DOHH2 (cell line): Measurements from ENCODE around the gene SMAD5.

Experiments
- H3F3A ChIP-seq: fragments of 200-600 bp; sonication (generic), shearing (Covaris generic); 2 replicates; pipeline ENCODE4 v1.6.0; 2016; ENCODE audit warnings: antibody characterized with exemption, mild to moderate bottlenecking; ENCODE audit not compliant: control insufficient read depth, insufficient read depth
- H3K27ac ChIP-seq: fragments of 200-600 bp; sonication (generic); 2 replicates; pipeline ENCODE4 v1.5.1; 2014; ENCODE audit warnings: low read depth, mild to moderate bottlenecking, low read length, moderate library complexity
- H3K27me3 ChIP-seq: fragments of 200-600 bp; sonication (generic); 2 replicates; pipeline ENCODE4 v1.6.1; 2014; ENCODE audit warnings: mild to moderate bottlenecking, low read length, mixed read lengths; ENCODE audit not compliant: control insufficient read depth
- H3K36me3 ChIP-seq: fragments of 200-600 bp; sonication (generic); 2 replicates; pipeline ENCODE4 v1.6.1; 2014; ENCODE audit warnings: mild to moderate bottlenecking, low read length, moderate library complexity, mixed read lengths; ENCODE audit not compliant: control insufficient read depth
- H3K4me1 ChIP-seq: fragments of 200-600 bp; sonication (generic); 2 replicates; pipeline ENCODE4 v1.6.1; 2014; ENCODE audit warnings: mild to moderate bottlenecking, low read length, mixed read lengths; ENCODE audit not compliant: control insufficient read depth
- H3K4me2 ChIP-seq: fragments of 200-600 bp; sonication (generic); 2 replicates; pipeline ENCODE4 v1.6.0; 2014; ENCODE audit warnings: mild to moderate bottlenecking, low read length, moderate library complexity
- H3K4me3 ChIP-seq: fragments of 200-600 bp; sonication (generic); 2 replicates; pipeline ENCODE4 v1.5.1; 2014; ENCODE audit warnings: mild to moderate bottlenecking, low read length, mixed read lengths
- H3K79me2 ChIP-seq: fragments of 200-600 bp; sonication (generic); 2 replicates; pipeline ENCODE4 v1.6.1; 2014; ENCODE audit warnings: mild to moderate bottlenecking, low read length, mixed read lengths; ENCODE audit not compliant: control insufficient read depth
- H3K9me2 ChIP-seq: fragments of 200-600 bp; sonication (generic); replicated peaks from 2 replicates; pipeline ENCODE4 v1.6.1; 2014; ENCODE audit warnings: mild to moderate bottlenecking, low read length, mixed read lengths; ENCODE audit not compliant: control insufficient read depth
- H3K9me3 ChIP-seq: fragments of 200-600 bp; sonication (generic); 2 replicates; pipeline ENCODE4 v1.6.1; 2014; ENCODE audit warnings: antibody characterized with exemption, low read length, mixed read lengths; ENCODE audit not compliant: control insufficient read depth, insufficient read depth
- H4K20me1 ChIP-seq: fragments of 200-600 bp; sonication (generic); 2 replicates; pipeline ENCODE4 v1.6.0; 2014; ENCODE audit warnings: low read depth, mild to moderate bottlenecking, antibody characterized with exemption, low read length, moderate library complexity; ENCODE audit not compliant: control insufficient read depth, insufficient read depth
- EZH2phosphoT487 ChIP-seq: fragments of 200-600 bp; sonication (generic); IDR thresholded peaks from 2 replicates; pipeline ENCODE4 v1.6.1; 2017; ENCODE audit warnings: borderline replicate concordance, mild to moderate bottlenecking, antibody characterized with exemption, low read length, moderate library complexity, mixed read lengths
- TF ChIP-seq, protein P1 (sequence below): fragments of 200-600 bp; sonication (generic); IDR thresholded peaks from one replicate; pipeline ENCODE4 v1.5.1; 2014; ENCODE audit warnings: antibody characterized with exemption, mild to moderate bottlenecking, low read depth, low read length; ENCODE audit not compliant: poor library complexity, severe bottlenecking

The SMAD5 gene

DNA sequence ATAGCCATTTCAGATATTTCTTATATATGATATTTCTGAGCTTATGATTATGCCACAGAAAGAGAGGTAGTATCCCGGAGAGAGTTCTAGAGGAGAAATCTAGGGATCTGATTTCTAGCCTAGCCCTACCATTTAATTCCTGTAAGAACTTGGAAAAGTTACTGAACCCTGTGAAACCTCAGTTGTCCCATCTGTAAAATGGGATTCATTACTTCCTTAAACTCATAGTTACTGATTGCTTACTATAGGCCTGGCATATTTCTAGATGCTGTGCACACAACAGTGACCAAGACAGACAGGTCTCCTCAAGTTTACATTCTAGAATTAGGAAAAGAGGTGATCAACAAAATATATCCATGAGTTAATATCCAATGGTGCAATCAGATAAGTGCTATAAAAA, 30.8 kb upstream of the SMAD5 start:
- Histone ChIP-seq H3K79me2 (no peaks in the 10 kb centered on the region), H3F3A (no peaks in the 10 kb centered on the region), H3K9me3 (no peaks in the 10 kb centered on the region), H3K4me3 (no peak overlapping the region), H3K9me2 (no peaks in the 10 kb centered on the region), H3K4me1 (peaks cover 19% of the 10 kb centered on the region), H3K27me3 (no peaks in the 10 kb centered on the region), H4K20me1 (no peaks in the 10 kb centered on the region), H3K27ac (no peak overlapping the region), H3K36me3 (no peaks in the 10 kb centered on the region), H3K4me2 (no peak overlapping the region)
- no peak for TF ChIP-seq EZH2phosphoT487
- TF ChIP-seq, protein P1, sequence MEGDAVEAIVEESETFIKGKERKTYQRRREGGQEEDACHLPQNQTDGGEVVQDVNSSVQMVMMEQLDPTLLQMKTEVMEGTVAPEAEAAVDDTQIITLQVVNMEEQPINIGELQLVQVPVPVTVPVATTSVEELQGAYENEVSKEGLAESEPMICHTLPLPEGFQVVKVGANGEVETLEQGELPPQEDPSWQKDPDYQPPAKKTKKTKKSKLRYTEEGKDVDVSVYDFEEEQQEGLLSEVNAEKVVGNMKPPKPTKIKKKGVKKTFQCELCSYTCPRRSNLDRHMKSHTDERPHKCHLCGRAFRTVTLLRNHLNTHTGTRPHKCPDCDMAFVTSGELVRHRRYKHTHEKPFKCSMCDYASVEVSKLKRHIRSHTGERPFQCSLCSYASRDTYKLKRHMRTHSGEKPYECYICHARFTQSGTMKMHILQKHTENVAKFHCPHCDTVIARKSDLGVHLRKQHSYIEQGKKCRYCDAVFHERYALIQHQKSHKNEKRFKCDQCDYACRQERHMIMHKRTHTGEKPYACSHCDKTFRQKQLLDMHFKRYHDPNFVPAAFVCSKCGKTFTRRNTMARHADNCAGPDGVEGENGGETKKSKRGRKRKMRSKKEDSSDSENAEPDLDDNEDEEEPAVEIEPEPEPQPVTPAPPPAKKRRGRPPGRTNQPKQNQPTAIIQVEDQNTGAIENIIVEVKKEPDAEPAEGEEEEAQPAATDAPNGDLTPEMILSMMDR, result no peak

DNA sequence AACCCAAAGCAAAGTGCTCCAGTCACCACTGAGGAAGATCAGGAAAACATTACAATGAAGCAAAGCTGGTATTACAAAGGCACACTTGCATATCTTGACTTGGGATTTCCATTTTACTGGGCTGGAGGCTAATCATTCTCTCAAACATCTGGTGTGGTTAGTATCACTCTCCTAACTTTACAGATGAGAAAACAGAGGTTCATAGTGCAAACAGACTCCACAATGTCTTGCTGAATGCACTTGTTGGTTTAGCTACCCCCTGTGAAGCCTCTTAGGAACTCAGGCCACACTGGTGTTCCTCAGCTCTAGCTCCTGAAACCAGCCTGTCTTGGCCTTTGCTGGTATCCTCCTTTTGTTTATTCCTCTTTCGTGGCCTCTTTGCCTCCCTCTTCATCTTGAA, 29.5 kb upstream of the SMAD5 start:
- Histone ChIP-seq H3F3A (no peaks in the 10 kb centered on the region), H3K27me3 (no peaks in the 10 kb centered on the region), H3K4me1 (peaks cover 19% of the 10 kb centered on the region), H3K27ac (no peak overlapping the region), H3K9me2 (no peaks in the 10 kb centered on the region), H3K79me2 (no peaks in the 10 kb centered on the region), H3K4me3 (no peak overlapping the region), H4K20me1 (no peaks in the 10 kb centered on the region), H3K36me3 (no peaks in the 10 kb centered on the region), H3K9me3 (no peaks in the 10 kb centered on the region), H3K4me2 (no peak overlapping the region)
- TF ChIP-seq, protein P1, result no peak
- no peak for TF ChIP-seq EZH2phosphoT487

DNA sequence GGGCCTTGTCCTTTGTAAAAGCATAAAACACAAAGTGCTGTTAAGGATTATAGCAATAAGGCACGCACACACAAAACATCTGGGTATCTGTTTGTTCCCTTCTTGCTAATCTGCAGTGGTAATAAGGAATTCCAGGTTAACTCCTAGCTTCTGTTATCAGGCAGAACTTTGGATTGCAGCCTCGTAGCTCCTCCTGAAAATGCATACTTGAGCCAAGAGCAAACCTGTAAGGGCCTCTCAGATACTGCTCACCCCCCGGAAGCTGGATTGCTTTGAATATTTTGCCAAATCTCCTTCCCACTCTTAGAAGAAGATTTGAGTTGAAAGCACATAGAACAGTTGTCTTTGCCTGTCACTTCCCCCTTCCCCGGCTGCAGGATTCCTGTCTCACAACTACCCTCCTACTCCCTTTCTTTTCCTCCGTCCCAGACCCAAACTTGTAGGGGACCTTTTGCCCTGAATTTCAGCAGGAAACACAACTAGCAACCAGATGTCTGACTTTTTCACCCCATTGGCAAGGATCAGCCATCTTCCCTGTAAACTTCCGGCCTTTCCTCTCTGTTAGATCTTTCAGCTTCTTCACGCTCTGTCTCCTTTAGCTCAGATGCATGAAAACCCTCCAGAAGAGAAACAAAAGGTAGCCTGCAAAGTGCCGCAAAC, 28.2 kb upstream of the SMAD5 start:
- no peaks in the 10 kb centered on the region for H4K20me1 ChIP-seq
- no peaks in the 10 kb centered on the region for H3K9me3 ChIP-seq
- peak overlapping the region; percentile 21 for H3K4me2 ChIP-seq

More for the DNA sequence above, 28.2 kb upstream of the SMAD5 start:
- H3K27me3 ChIP-seq, result no peaks in the 10 kb centered on the region
- TF ChIP-seq EZH2phosphoT487, result no peak
- TF ChIP-seq, protein P1, result no peak
- H3F3A ChIP-seq, result no peaks in the 10 kb centered on the region
- no peaks in the 10 kb centered on the region for H3K9me2 ChIP-seq
- peak overlapping the region; percentile 28; the same call in 1 of the 2 replicates for H3K27ac ChIP-seq
- H3K36me3 ChIP-seq, result no peaks in the 10 kb centered on the region
- H3K79me2 ChIP-seq, result no peaks in the 10 kb centered on the region
- peak overlapping the region; percentile 13; the same call in 1 of the 2 replicates for H3K4me3 ChIP-seq
- peaks cover 29% of the 10 kb centered on the region for H3K4me1 ChIP-seq
